HG03139 (cell line): Measurements from ENCODE around the gene SEMA3B.
A peak's percentile ranks its signal among the peaks of the same experiment; 100 is the strongest.
"Not testable (repeated sequence)": the region's sequence is repeated elsewhere in the genome, so short reads cannot be mapped to it uniquely, and the experiment has no call there.

Experiments used
- ATAC-seq: cut with Tn5 transposase; IDR thresholded peaks from one replicate; pipeline ENCODE4 v1.9.1; 2021; ENCODE audit not compliant: unreplicated experiment

Gene SEMA3B

GRCh38 chr3:50312041-50312440 is 43.1 kb downstream of the SEMA3B start:
- ATAC-seq = not testable (repeated sequence)

GRCh38 chr3:50314342-50314741 is 45.4 kb downstream of the SEMA3B start:
- no peak for ATAC-seq

GRCh38 chr3:50314816-50315215 is 45.9 kb downstream of the SEMA3B start:
- no peak for ATAC-seq

GRCh38 chr3:50316657-50317242 is 47.8 kb downstream of the SEMA3B start:
- ATAC-seq = no peak

- ATAC-seq = no peak
Measured at GRCh38 chr3:50317300-50317699, 48.4 kb downstream of the SEMA3B start.

- no peak for ATAC-seq
Measured at GRCh38 chr3:50318163-50318562, 49.2 kb downstream of the SEMA3B start.

GRCh38 chr3:50318615-50319014 is 49.7 kb downstream of the SEMA3B start:
- ATAC-seq = no peak

GRCh38 chr3:50319181-50319893 is 50.4 kb downstream of the SEMA3B start:
- no peak for ATAC-seq

- ATAC-seq = no peak
Measured at GRCh38 chr3:50319894-50320625, 51.1 kb downstream of the SEMA3B start.

GRCh38 chr3:50320853-50321335 is 51.9 kb downstream of the SEMA3B start:
- peak; percentile 34 for ATAC-seq

GRCh38 chr3:50321336-50322114 is 52.6 kb downstream of the SEMA3B start:
- ATAC-seq = peak; percentile 65

- ATAC-seq = no peak
Measured at GRCh38 chr3:50322115-50322385, 53.1 kb downstream of the SEMA3B start.

GRCh38 chr3:50322386-50323091 is 53.6 kb downstream of the SEMA3B start, which contains the start of gene HYAL2:
Gene HYAL2 (minus strand): TSS chr3:50322745. CDS start chr3:50320489, 2,256 bp downstream.
- ATAC-seq = no peak

GRCh38 chr3:50323092-50323600 is 54.2 kb downstream of the SEMA3B start:
- ATAC-seq = no peak

- no peak for ATAC-seq
Measured at GRCh38 chr3:50323614-50324199, 54.8 kb downstream of the SEMA3B start.

GRCh38 chr3:50324351-50325112 is 55.6 kb downstream of the SEMA3B start:
- no peak for ATAC-seq

- ATAC-seq = no peak
Measured at GRCh38 chr3:50325113-50325480, 56.1 kb downstream of the SEMA3B start.

- ATAC-seq = no peak
Measured at GRCh38 chr3:50325497-50326181, 56.7 kb downstream of the SEMA3B start.

- no peak for ATAC-seq
Measured at GRCh38 chr3:50326182-50326541, 57.2 kb downstream of the SEMA3B start.
